Measurements from ENCODE around the gene ILDR1.

GRCh38 chr3:122002611-122003010, 19.4 kb downstream of the ILDR1 start:
- TF ChIP-seq, protein P1, sequence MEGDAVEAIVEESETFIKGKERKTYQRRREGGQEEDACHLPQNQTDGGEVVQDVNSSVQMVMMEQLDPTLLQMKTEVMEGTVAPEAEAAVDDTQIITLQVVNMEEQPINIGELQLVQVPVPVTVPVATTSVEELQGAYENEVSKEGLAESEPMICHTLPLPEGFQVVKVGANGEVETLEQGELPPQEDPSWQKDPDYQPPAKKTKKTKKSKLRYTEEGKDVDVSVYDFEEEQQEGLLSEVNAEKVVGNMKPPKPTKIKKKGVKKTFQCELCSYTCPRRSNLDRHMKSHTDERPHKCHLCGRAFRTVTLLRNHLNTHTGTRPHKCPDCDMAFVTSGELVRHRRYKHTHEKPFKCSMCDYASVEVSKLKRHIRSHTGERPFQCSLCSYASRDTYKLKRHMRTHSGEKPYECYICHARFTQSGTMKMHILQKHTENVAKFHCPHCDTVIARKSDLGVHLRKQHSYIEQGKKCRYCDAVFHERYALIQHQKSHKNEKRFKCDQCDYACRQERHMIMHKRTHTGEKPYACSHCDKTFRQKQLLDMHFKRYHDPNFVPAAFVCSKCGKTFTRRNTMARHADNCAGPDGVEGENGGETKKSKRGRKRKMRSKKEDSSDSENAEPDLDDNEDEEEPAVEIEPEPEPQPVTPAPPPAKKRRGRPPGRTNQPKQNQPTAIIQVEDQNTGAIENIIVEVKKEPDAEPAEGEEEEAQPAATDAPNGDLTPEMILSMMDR (IDR thresholded peaks at IDR 0.05) = no peak
- no peak for TF ChIP-seq POLR2AphosphoS5 (IDR thresholded peaks at IDR 0.05)
- TF ChIP-seq POLR2A (IDR thresholded peaks at IDR 0.05) = no peak
- no peak for TF ChIP-seq EP300 (IDR thresholded peaks at IDR 0.05)

All from sigmoid colon (tissue), 4 donors.